HepG2 (cell line): Measurements from ENCODE around the gene DYSF. TPM values are rescaled to one million over a fixed set of nuclear protein-coding genes. Genes with fewer than 3 reads are reported as not detected.

Experiments used
- ATAC-seq: fragments of 200-7000 bp; cut with Tn5 transposase; 3 replicates; pipeline ENCODE4 v1.9.1; 2020; ENCODE audit warnings: mild to moderate bottlenecking, moderate library complexity
- BruUV-seq: library from RNA; stranded (reverse); fragments of 400-500 nt; replicated peaks from 2 replicates; lab custom pipeline; 2021; lab: Mats Ljungman, UMichigan
- CTCF ChIA-PET: fragments of 300-600 bp; formaldehyde crosslinking; extraction: SDS; loops from one replicate; lab custom pipeline; 2021; ENCODE audit warnings: low total read pairs, inconsistent platforms, low intra/inter-chr PET ratio; lab: Yijun Ruan, JAX
- POLR2A ChIA-PET: fragments of 350-600 bp; sonication (Branson Sonifier 250); formaldehyde crosslinking; loops from one replicate; lab custom pipeline; 2020; ENCODE audit warnings: antibody characterized with exemption, inconsistent platforms; lab: Yijun Ruan, JAX
- DNase-seq: peaks from one replicate; pipeline ENCODE4 v3.0.0-alpha.2; 2015; ENCODE audit warnings: low spot score
- FAIRE-seq: peaks from 3 replicates; lab custom pipeline; 2011; peaks lifted over from hg19 to GRCh38; lab: Jason Lieb, UNC
- H2AFZ ChIP-seq: one replicate; pipeline ENCODE4 v1.6.1; 2011; ENCODE audit warnings: low read length, inconsistent platforms
- H3K27ac ChIP-seq: fragments of 300-600 bp; 3 replicates; pipeline ENCODE4 v1.8.0; 2011; ENCODE audit warnings: mixed run types, mild to moderate bottlenecking, mixed read lengths, low read length, inconsistent platforms; ENCODE audit not compliant: insufficient read depth; ENCODE audit errors: extremely low read length
- H3K27me3 ChIP-seq, 2 experiments: fragments of 200-600 bp in 1 of 2; 2 replicates in 1 of 2; 3 replicates in 1 of 2; pipeline versions ENCODE4 v1.6.0 to v1.8.0; 2011; ENCODE audit warnings: low read length in 2 of 2, mild to moderate bottlenecking in 2 of 2, moderate library complexity in 2 of 2, inconsistent platforms in 1 of 2; ENCODE audit not compliant: insufficient read depth in 2 of 2, control insufficient read depth in 1 of 2
- H3K36me3 ChIP-seq, 2 experiments: fragments of 200-600 bp in 1 of 2; replicated peaks in 1 of 2; 2 replicates in 1 of 2; 3 replicates in 1 of 2; pipeline versions ENCODE4 v1.5.1 to v1.8.0; 2011; ENCODE audit warnings: low read length in 2 of 2, inconsistent platforms in 1 of 2; ENCODE audit not compliant: insufficient read depth in 2 of 2, control insufficient read depth in 1 of 2
- H3K4me1 ChIP-seq: 2 replicates; pipeline ENCODE4 v1.5.1; 2012; ENCODE audit warnings: low read length, inconsistent platforms; ENCODE audit not compliant: insufficient read depth
- H3K4me2 ChIP-seq: 2 replicates; pipeline ENCODE4 v1.6.0; 2011; ENCODE audit warnings: low read depth, low read length, inconsistent platforms
- H3K4me3 ChIP-seq, 3 experiments: fragments of 200-600 bp in 1 of 3; sonication (generic), shearing (Covaris generic) in 1 of 3; replicated peaks in 1 of 3; 2 replicates each; pipeline ENCODE4 v1.5.1; 2011 to 2016; ENCODE audit warnings: low read length in 3 of 3, inconsistent platforms in 2 of 3, low read depth in 2 of 3, mild to moderate bottlenecking in 2 of 3, control low read depth in 1 of 3, mixed read lengths in 1 of 3; ENCODE audit not compliant: insufficient read depth in 1 of 3
- H3K79me2 ChIP-seq: one replicate; pipeline ENCODE4 v1.6.1; 2011; ENCODE audit warnings: low read length, inconsistent platforms; ENCODE audit not compliant: insufficient read depth
- H3K9ac ChIP-seq: 2 replicates; pipeline ENCODE4 v1.6.0; 2011; ENCODE audit warnings: mild to moderate bottlenecking, low read depth, low read length, inconsistent platforms; ENCODE audit not compliant: insufficient read depth
- H3K9me3 ChIP-seq: 2 replicates; pipeline ENCODE4 v1.5.1; 2012; ENCODE audit warnings: mild to moderate bottlenecking, low read length
- H4K20me1 ChIP-seq: 2 replicates; pipeline ENCODE4 v1.6.0; 2011; ENCODE audit warnings: inconsistent platforms, mild to moderate bottlenecking, low read length, moderate library complexity; ENCODE audit not compliant: insufficient read depth
- AGO2 ChIP-seq: fragments of 200-400 bp; formaldehyde crosslinking; optimal IDR thresholded peaks from 2 replicates; pipeline ENCODE3; 2017; ENCODE audit warnings: mild to moderate bottlenecking, low read depth, low read length, moderate library complexity
- ARNT ChIP-seq: fragments of 450-650 bp; IDR thresholded peaks from 2 replicates; pipeline ENCODE4 v1.6.1; 2017
- ATF3 ChIP-seq: sonication (generic); formaldehyde crosslinking; IDR thresholded peaks from 2 replicates; pipeline ENCODE4 v1.4.0; 2020; ENCODE audit warnings: missing genetic modification reagents
- ISX ChIP-seq: sonication (generic); formaldehyde crosslinking; conservative IDR thresholded peaks from 2 replicates; pipeline ENCODE4 v1.5.0; 2020; ENCODE audit warnings: missing genetic modification reagents
- MAFK ChIP-seq, 2 experiments: IDR thresholded peaks in 1 of 2; conservative IDR thresholded peaks in 1 of 2; 2 replicates each; pipeline ENCODE4 v1.6.1; 2011; ENCODE audit warnings: improper control_type of control experiment in 2 of 2, low read length in 2 of 2
- PAF1 ChIP-seq: IDR thresholded peaks from 2 replicates; pipeline ENCODE4 v1.6.1; 2016; ENCODE audit warnings: missing genetic modification reagents, missing compliant biosample characterization
- PHF5A ChIP-seq: IDR thresholded peaks from one replicate; pipeline ENCODE4 v1.6.1; 2018; ENCODE audit warnings: low read depth, missing genetic modification reagents; ENCODE audit not compliant: unreplicated experiment
- SUZ12 ChIP-seq: fragments of 150-350 bp; IDR thresholded peaks from 2 replicates; pipeline ENCODE4 v1.6.1; 2014; ENCODE audit warnings: low read depth, low read length
- TSC22D2 ChIP-seq: sonication (generic); formaldehyde crosslinking; IDR thresholded peaks from 2 replicates; pipeline ENCODE4 v1.5.1; 2020; ENCODE audit warnings: missing genetic modification reagents, mild to moderate bottlenecking, borderline replicate concordance
- ZBTB1 ChIP-seq: sonication (generic); formaldehyde crosslinking; IDR thresholded peaks from 2 replicates; pipeline ENCODE4 v1.4.0; 2020; ENCODE audit warnings: missing genetic modification reagents, borderline replicate concordance
- ZFX ChIP-seq: sonication (generic); formaldehyde crosslinking; IDR thresholded peaks from 2 replicates; pipeline ENCODE4 v1.4.0; 2020; ENCODE audit warnings: mild to moderate bottlenecking, low read depth, missing genetic modification reagents, moderate library complexity
- ZNF205 ChIP-seq: IDR thresholded peaks from 2 replicates; pipeline ENCODE4 v1.6.1; 2018; ENCODE audit warnings: missing biosample characterization, missing genetic modification reagents
- ZNF24 ChIP-seq: fragments of 450-650 bp; IDR thresholded peaks from 2 replicates; pipeline ENCODE4 v1.6.1; 2017; ENCODE audit warnings: antibody characterized with exemption, mild to moderate bottlenecking
- ZNF557 ChIP-seq: sonication (generic); formaldehyde crosslinking; IDR thresholded peaks from 2 replicates; pipeline ENCODE4 v1.4.0; 2020; ENCODE audit warnings: missing genetic modification reagents
- ZNF569 ChIP-seq: sonication (generic); formaldehyde crosslinking; IDR thresholded peaks from 2 replicates; pipeline ENCODE4 v1.5.0; 2020; ENCODE audit warnings: mild to moderate bottlenecking, missing genetic modification reagents, moderate library complexity, borderline replicate concordance
- ZNF616 ChIP-seq: sonication (generic); formaldehyde crosslinking; IDR thresholded peaks from 2 replicates; pipeline ENCODE4 v1.5.0; 2020; ENCODE audit warnings: low read depth, mild to moderate bottlenecking, missing genetic modification reagents
- WGBS: methylation state at CpG from one replicate; pipeline ENCODE4 v1.1.6; 2017; ENCODE audit warnings: low lambda C conversion rate; 5-methylcytosine and 5-hydroxymethylcytosine counted together
- in situ Hi-C: cut with HindIII; loops from 2 replicates; pipeline ENCODE4 v1.10.0; 2017; ENCODE audit warnings: low pct_unique_long_range_greater_than_20kb; ENCODE audit not compliant: extremely low pct_ligation_motif_present
- intact Hi-C: fragments of 100-400 bp; cut with micrococcal nuclease; formaldehyde crosslinking; loops from one replicate; pipeline ENCODE4 v1.10.0; 2022; ENCODE audit not compliant: unreplicated experiment
- polyA plus RNA-seq, 8 experiments: library from polyadenylated mRNA; depleted of rRNA in 3 of 8; stranded (reverse) in 7 of 8; unstranded in 1 of 8; fragments of >200 nt; fragmentation: Illumina TruSeq in 4 of 8; extraction: Trizol in 4 of 8; gene quantifications; 2 replicates each; pipeline versions ENCODE4 v1.2.1 to v1.2.3, GENCODE V29; 2011 to 2016; ENCODE audit warnings: low read depth in 4 of 8, missing spikeins in 1 of 8, mixed read lengths in 1 of 8; ENCODE audit not compliant: insufficient read depth in 1 of 8
- total RNA-seq, 5 experiments: library from RNA; depleted of rRNA; stranded (reverse); fragments of >200 nt; fragmentation: Illumina TruSeq; extraction: Trizol; gene quantifications; 2 replicates each; pipeline ENCODE4 v1.2.3, GENCODE V29; 2016; ENCODE audit warnings: low read depth in 1 of 5

The DYSF gene
- total and polyA plus RNA-seq, 2 of the 13 experiments (the other 11 are each of a cell fraction or from before 2014, with no cell fraction given), result 0.15 to 2.4 TPM

GRCh38 chr2:71531522-71532047 lies 78.2 kb downstream of the DYSF start (continued):
- TF ChIP-seq ATF3 (peak; percentile 83), ZNF616 (CRISPR knock-in tag) (no peak), ISX (no peak), AGO2 (no peak), ARNT (no peak), SUZ12 (no peak), ZNF24 (peak; percentile 96), PAF1 (CRISPR knock-in tag) (no peak), ZBTB1 (no peak), MAFK (conservative IDR thresholded peaks at IDR 0.05 in 1 of 2, IDR thresholded peaks at IDR 0.05 in 1 of 2; ENCODE audit: low read length in 2 of 2) (peak; percentile 100)
- TF ChIP-seq, all 625 proteins: peak for 144

GRCh38 chr2:71532327-71532726 lies 79.0 kb downstream of the DYSF start:
- BruUV-seq, result no TSS peak
- H3K79me2 ChIP-seq, result no peaks in the 10 kb centered on the region
- H3K4me3 ChIP-seq, result no peak overlapping the region
- ATAC-seq, result no peak
- no peak overlapping the region for H3K9ac ChIP-seq
- ChIA-PET CTCF (interaction anchor here (1.0 kb wide), 1 partner anchor 616 kb away, joined by 3 read pairs; no protein-coding TSS in a partner anchor), POLR2A (no interaction called here)
- DNase-seq, result no peak
- WGBS, result 50% methylated on average over 2 of the region's 2 CpGs
- peaks cover 0 to 34% of the 10 kb centered on the region in 2 experiments; a peak in 3 of 5 replicates for H3K27me3 ChIP-seq
- H3K36me3 ChIP-seq, result no peaks in the 10 kb centered on the region
- FAIRE-seq, result no peak
- H4K20me1 ChIP-seq, result no peaks in the 10 kb centered on the region
- no peak overlapping the region for H3K4me2 ChIP-seq
- intact Hi-C loops, result no loop called here
- in situ Hi-C loops, result loop anchor here (25.0 kb wide), 2 partner anchors 1205 to 1330 kb away; no protein-coding TSS in a partner anchor
- TF ChIP-seq ZNF569 (CRISPR knock-in tag) (no peak), ZNF557 (CRISPR knock-in tag) (no peak), TSC22D2 (CRISPR knock-in tag) (no peak), ZFX (no peak), ZNF205 (CRISPR knock-in tag) (no peak), PHF5A (no peak)
- TF ChIP-seq, all 625 proteins: peak for 0
- Histone ChIP-seq H2AFZ (no peak overlapping the region), H3K4me1 (peaks cover 15% of the 10 kb centered on the region), H3K9me3 (no peaks in the 10 kb centered on the region), H3K27ac (no peak overlapping the region)
